Measurements from ENCODE around the gene LENEP.

Gene LENEP

GRCh38 chr1:155040358-155041093 lies 47.1 kb downstream of the LENEP start:
- H3K4me3 ChIP-seq (ENCODE audit: low read depth in 1 of 2, low read length in 2 of 2): no peak overlapping the region
- H3K9me3 ChIP-seq (ENCODE audit: low read length): no peaks in the 10 kb centered on the region
- no peaks in the 10 kb centered on the region for H3K4me1 ChIP-seq (ENCODE audit: insufficient read depth, low read length)
- H3K27me3 ChIP-seq (ENCODE audit: control insufficient read depth in 1 of 2, insufficient read depth in 2 of 2, low read length in 2 of 2): no peaks in the 10 kb centered on the region
- no peak overlapping the region for H3K27ac ChIP-seq (ENCODE audit: low read depth, low read length)
- H3K9ac ChIP-seq (ENCODE audit: low read length): no peak overlapping the region
- H3K36me3 ChIP-seq (ENCODE audit: insufficient read depth, low read length): no peaks in the 10 kb centered on the region

- no peak overlapping the region for H3K4me3 ChIP-seq (ENCODE audit: low read depth in 1 of 2, low read length in 2 of 2)
- no peaks in the 10 kb centered on the region for H3K36me3 ChIP-seq (ENCODE audit: insufficient read depth, low read length)
- no peaks in the 10 kb centered on the region for H3K9me3 ChIP-seq (ENCODE audit: low read length)
- H3K9ac ChIP-seq (ENCODE audit: low read length): no peak overlapping the region
- no peaks in the 10 kb centered on the region for H3K27me3 ChIP-seq (ENCODE audit: control insufficient read depth in 1 of 2, insufficient read depth in 2 of 2, low read length in 2 of 2)
- H3K27ac ChIP-seq (ENCODE audit: low read depth, low read length): no peak overlapping the region
- no peaks in the 10 kb centered on the region for H3K4me1 ChIP-seq (ENCODE audit: insufficient read depth, low read length)
These were observed 49.4 kb downstream of the LENEP start for GRCh38 chr1:155042789-155043188.

GRCh38 chr1:155043301-155043702 lies 49.9 kb downstream of the LENEP start:
- Histone ChIP-seq H3K4me3 (ENCODE audit: low read depth in 1 of 2, low read length in 2 of 2) (no peak overlapping the region), H3K27me3 (ENCODE audit: control insufficient read depth in 1 of 2, insufficient read depth in 2 of 2, low read length in 2 of 2) (no peaks in the 10 kb centered on the region), H3K36me3 (ENCODE audit: insufficient read depth, low read length) (no peaks in the 10 kb centered on the region), H3K9ac (ENCODE audit: low read length) (no peak overlapping the region), H3K4me1 (ENCODE audit: insufficient read depth, low read length) (no peaks in the 10 kb centered on the region), H3K9me3 (ENCODE audit: low read length) (no peaks in the 10 kb centered on the region), H3K27ac (ENCODE audit: low read depth, low read length) (no peak overlapping the region)

DNA sequence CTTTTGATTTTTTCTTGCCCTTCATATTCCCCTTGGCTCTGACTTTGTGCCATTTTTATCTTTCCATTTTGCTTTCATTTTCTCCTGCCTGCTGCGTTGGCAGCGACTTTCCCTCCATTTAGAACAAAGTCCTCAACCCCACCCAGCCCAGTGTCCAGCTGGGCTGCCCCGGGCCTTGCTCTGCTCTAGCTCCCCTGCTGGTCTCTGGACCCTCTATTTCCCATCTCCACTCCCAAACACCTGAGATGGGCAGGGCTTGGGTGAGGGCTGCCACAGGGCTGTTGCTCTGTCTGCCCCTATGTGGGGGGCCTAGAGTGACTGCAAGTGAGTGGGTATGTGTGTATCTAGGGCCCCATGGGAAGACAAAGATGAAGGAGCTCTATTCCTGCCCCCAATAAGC lies 50.4 kb downstream of the LENEP start:
- Histone ChIP-seq H3K27me3 (ENCODE audit: control insufficient read depth in 1 of 2, insufficient read depth in 2 of 2, low read length in 2 of 2) (no peaks in the 10 kb centered on the region), H3K4me1 (ENCODE audit: insufficient read depth, low read length) (no peaks in the 10 kb centered on the region), H3K36me3 (ENCODE audit: insufficient read depth, low read length) (no peaks in the 10 kb centered on the region), H3K4me3 (ENCODE audit: low read depth in 1 of 2, low read length in 2 of 2) (no peak overlapping the region), H3K9me3 (ENCODE audit: low read length) (no peaks in the 10 kb centered on the region), H3K9ac (ENCODE audit: low read length) (no peak overlapping the region), H3K27ac (ENCODE audit: low read depth, low read length) (no peak overlapping the region)

All from muscle layer of colon (tissue), 2 donors.